Liver (tissue), 9 donors: ENCODE measurements around the gene NR3C1. TPM values are rescaled to one million over a fixed set of nuclear protein-coding genes. Genes with fewer than 3 reads are reported as not detected.

Experiments
- DNase-seq: peaks from one replicate; pipeline ENCODE4 v3.0.0-alpha.2; 2017; ENCODE audit warnings: low spot score
- H3K27ac ChIP-seq, 2 donors: one replicate each; pipeline ENCODE4 v1.7.0; 2013; ENCODE audit warnings: inconsistent platforms in 2 of 2, low read length in 2 of 2, control low read depth in 1 of 2, low read depth in 1 of 2, mild to moderate bottlenecking in 1 of 2
- H3K27me3 ChIP-seq, 4 donors: one replicate each; pipeline versions ENCODE4 v1.6.1 to v1.7.0; 2013; ENCODE audit warnings: low read length in 3 of 4, inconsistent platforms in 1 of 4, mild to moderate bottlenecking in 1 of 4, moderate library complexity in 1 of 4; ENCODE audit not compliant: control insufficient read depth in 4 of 4, insufficient read depth in 4 of 4
- H3K36me3 ChIP-seq, 4 donors: one replicate each; pipeline versions ENCODE4 v1.6.1 to v1.7.0; 2013; ENCODE audit warnings: low read length in 3 of 4, mild to moderate bottlenecking in 3 of 4, low read depth in 1 of 4, moderate library complexity in 1 of 4; ENCODE audit not compliant: control insufficient read depth in 4 of 4, insufficient read depth in 3 of 4
- H3K4me1 ChIP-seq, 4 donors: one replicate each; pipeline versions ENCODE4 v1.6.1 to v1.7.0; 2013; ENCODE audit warnings: low read length in 3 of 4, mild to moderate bottlenecking in 3 of 4, moderate library complexity in 1 of 4; ENCODE audit not compliant: control insufficient read depth in 4 of 4, insufficient read depth in 4 of 4
- H3K4me3 ChIP-seq, 3 donors: one replicate each; pipeline versions ENCODE4 v1.6.1 to v1.7.0; 2013; ENCODE audit warnings: low read length in 3 of 3, control low read depth in 1 of 3, low read depth in 1 of 3, mild to moderate bottlenecking in 1 of 3
- H3K9ac ChIP-seq, 2 donors: one replicate each; pipeline ENCODE4 v1.7.0; 2013; ENCODE audit warnings: low read length in 2 of 2, mild to moderate bottlenecking in 2 of 2, moderate library complexity in 2 of 2, control low read depth in 1 of 2, low read depth in 1 of 2
- H3K9me3 ChIP-seq, 4 donors: one replicate each; pipeline versions ENCODE4 v1.6.1 to v1.7.0; 2013; ENCODE audit warnings: low read length in 3 of 4; ENCODE audit not compliant: control insufficient read depth in 4 of 4
- CTCF ChIP-seq: fragments of 150-350 bp; IDR thresholded peaks from 2 replicates; pipeline ENCODE4 v1.5.1; 2017; ENCODE audit warnings: improper control_type of control experiment, low read depth, low read length; ENCODE audit not compliant: missing input control
- EGR1 ChIP-seq, 2 donors: IDR thresholded peaks; 2 replicates each; pipeline ENCODE4 v1.6.1; 2016 to 2018; ENCODE audit warnings: antibody characterized with exemption in 2 of 2, low read depth in 2 of 2
- GABPA ChIP-seq, 2 donors: IDR thresholded peaks in 1 of 2; conservative IDR thresholded peaks in 1 of 2; 2 replicates each; pipeline ENCODE4 v1.6.1; 2016; ENCODE audit warnings: antibody characterized with exemption in 2 of 2, mild to moderate bottlenecking in 1 of 2, moderate library complexity in 1 of 2
- HNF4A ChIP-seq, 2 donors: conservative IDR thresholded peaks; 2 replicates each; pipeline ENCODE4 v1.6.1; 2016; ENCODE audit warnings: antibody characterized with exemption in 2 of 2, mild to moderate bottlenecking in 2 of 2
- HNF4G ChIP-seq: IDR thresholded peaks from 2 replicates; pipeline ENCODE4 v1.6.1; 2016; ENCODE audit warnings: antibody characterized with exemption
- JUND ChIP-seq, 2 donors: IDR thresholded peaks; 2 replicates each; pipeline ENCODE4 v1.6.1; 2016; ENCODE audit warnings: antibody characterized with exemption in 2 of 2
- MAX ChIP-seq: IDR thresholded peaks from 2 replicates; pipeline ENCODE4 v1.6.1; 2016; ENCODE audit warnings: antibody characterized with exemption
- RAD21 ChIP-seq, 2 donors: IDR thresholded peaks; 2 replicates each; pipeline ENCODE4 v1.6.1; 2016; ENCODE audit warnings: antibody characterized with exemption in 2 of 2, mild to moderate bottlenecking in 2 of 2
- REST ChIP-seq: IDR thresholded peaks from 2 replicates; pipeline ENCODE4 v1.6.1; 2016; ENCODE audit warnings: antibody characterized with exemption, mild to moderate bottlenecking
- RXRA ChIP-seq, 2 donors: IDR thresholded peaks; 2 replicates each; pipeline ENCODE4 v1.6.1; 2017 to 2018; ENCODE audit warnings: antibody characterized with exemption in 2 of 2, mild to moderate bottlenecking in 1 of 2
- SP1 ChIP-seq: IDR thresholded peaks from 2 replicates; pipeline ENCODE4 v1.6.1; 2018; ENCODE audit warnings: antibody characterized with exemption, mild to moderate bottlenecking
- TAF1 ChIP-seq: conservative IDR thresholded peaks from 2 replicates; pipeline ENCODE4 v1.6.1; 2016; ENCODE audit warnings: antibody characterized with exemption, mild to moderate bottlenecking
- YY1 ChIP-seq: IDR thresholded peaks from 2 replicates; pipeline ENCODE4 v1.6.1; 2016; ENCODE audit warnings: antibody characterized with exemption, mild to moderate bottlenecking
- WGBS: extraction: QIAGEN DNeasy Blood & Tissue Kit; methylation state at CpG from one replicate; pipeline ENCODE4 v1.1.7; 2013; 5-methylcytosine and 5-hydroxymethylcytosine counted together
- polyA plus RNA-seq, 2 donors: library from polyadenylated mRNA; stranded (reverse) in 1 of 2; unstranded in 1 of 2; fragments of 200-250 nt in 1 of 2; fragments of >200 nt in 1 of 2; fragmentation: Nextera tagmentation in 1 of 2; extraction: Ambion mirVana in 1 of 2; gene quantifications; one replicate each; pipeline versions ENCODE4 v1.2.1 to v1.2.3, GENCODE V29; 2013 to 2015
- total RNA-seq, 2 donors: library from RNA; depleted of rRNA; stranded (reverse); fragments of >200 nt; gene quantifications; one replicate each; pipeline ENCODE4 v1.2.3, GENCODE V29; 2014
- TF ChIP-seq, protein P1 (sequence below): IDR thresholded peaks from 2 replicates; pipeline ENCODE4 v1.6.1; 2016; ENCODE audit warnings: antibody characterized with exemption
- TF ChIP-seq, protein P2 (sequence below): IDR thresholded peaks from 2 replicates; pipeline ENCODE4 v1.6.1; 2016; ENCODE audit warnings: antibody characterized with exemption
- donor health status: healthy.
- donor health status: healthy.
- donor health status: healthy.
- donor health status: healthy.
- donor health status: healthy.

The NR3C1 gene
- total and polyA plus RNA-seq, 4 donors = 24.5 to 36.4 (median 29.0) TPM

DNA sequence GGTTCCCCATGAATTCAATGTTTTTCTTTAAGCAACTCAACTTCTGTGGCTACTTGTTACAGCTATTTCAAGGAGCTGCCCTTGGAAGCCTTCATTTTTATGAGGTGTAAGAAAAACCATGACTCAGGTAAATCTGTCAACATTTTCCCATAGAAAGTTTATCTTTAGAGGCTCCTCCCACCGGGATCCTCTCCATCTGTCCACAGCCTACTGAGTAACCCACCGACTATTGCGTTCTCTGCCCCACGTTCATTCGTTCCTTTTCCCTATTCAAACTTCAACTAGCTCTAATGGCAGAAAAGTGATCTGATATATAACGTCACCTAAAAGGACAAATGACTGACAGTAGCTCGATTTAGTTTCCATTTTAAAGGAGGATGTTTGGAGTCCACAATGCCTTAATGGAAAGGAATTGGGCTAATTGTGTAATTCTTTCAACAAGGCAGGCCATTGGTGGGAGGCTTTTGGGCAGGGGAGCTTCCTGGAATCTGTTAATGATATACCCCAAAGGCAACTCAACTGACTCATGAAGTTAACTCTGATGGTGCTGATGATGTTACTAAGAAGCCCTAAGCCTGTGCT is 29.3 kb upstream of the NR3C1 start (continued):
- peak; percentile 77 for TF ChIP-seq REST
- TF ChIP-seq, protein P1, sequence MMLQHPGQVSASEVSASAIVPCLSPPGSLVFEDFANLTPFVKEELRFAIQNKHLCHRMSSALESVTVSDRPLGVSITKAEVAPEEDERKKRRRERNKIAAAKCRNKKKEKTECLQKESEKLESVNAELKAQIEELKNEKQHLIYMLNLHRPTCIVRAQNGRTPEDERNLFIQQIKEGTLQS = peak; percentile 36

DNA sequence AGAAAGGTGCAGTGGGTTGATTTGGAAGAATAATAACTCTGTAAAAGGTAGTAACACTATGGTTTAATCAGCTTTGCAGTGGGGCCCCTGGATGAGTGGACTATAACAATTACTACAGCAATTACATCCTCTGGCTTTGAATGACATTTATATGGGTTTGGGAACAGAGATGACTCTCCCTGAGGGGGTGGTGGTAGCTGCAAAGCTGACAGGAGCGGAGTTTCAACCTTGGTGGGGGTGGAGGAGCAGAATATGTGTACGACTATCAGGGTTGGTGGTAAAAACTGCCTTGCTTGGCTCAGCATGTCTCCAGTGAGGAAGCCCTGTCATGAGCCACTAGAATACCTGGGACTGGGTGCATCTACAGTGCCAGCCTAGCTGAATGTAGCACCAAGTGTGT is 28.3 kb upstream of the NR3C1 start:
- H3K27me3 ChIP-seq = no peaks in the 10 kb centered on the region
- no peak for DNase-seq
- peak overlapping the region; percentile 75 to 85 for H3K27ac ChIP-seq
- no peak overlapping the region for H3K9ac ChIP-seq
- peaks cover 0 to 3% (median 0%) of the 10 kb centered on the region in 4 donors for H3K36me3 ChIP-seq
- WGBS = 79% methylated on average over 2 of the region's 2 CpGs
- no peaks in the 10 kb centered on the region for H3K9me3 ChIP-seq
- peak overlapping the region in 2 of 3 donors; percentile 60 to 86 for H3K4me3 ChIP-seq
- peaks cover 0 to 41% (median 25%) of the 10 kb centered on the region in 4 donors for H3K4me1 ChIP-seq
- TF ChIP-seq CTCF (no peak), TAF1 (no peak)
- TF ChIP-seq, protein P2, sequence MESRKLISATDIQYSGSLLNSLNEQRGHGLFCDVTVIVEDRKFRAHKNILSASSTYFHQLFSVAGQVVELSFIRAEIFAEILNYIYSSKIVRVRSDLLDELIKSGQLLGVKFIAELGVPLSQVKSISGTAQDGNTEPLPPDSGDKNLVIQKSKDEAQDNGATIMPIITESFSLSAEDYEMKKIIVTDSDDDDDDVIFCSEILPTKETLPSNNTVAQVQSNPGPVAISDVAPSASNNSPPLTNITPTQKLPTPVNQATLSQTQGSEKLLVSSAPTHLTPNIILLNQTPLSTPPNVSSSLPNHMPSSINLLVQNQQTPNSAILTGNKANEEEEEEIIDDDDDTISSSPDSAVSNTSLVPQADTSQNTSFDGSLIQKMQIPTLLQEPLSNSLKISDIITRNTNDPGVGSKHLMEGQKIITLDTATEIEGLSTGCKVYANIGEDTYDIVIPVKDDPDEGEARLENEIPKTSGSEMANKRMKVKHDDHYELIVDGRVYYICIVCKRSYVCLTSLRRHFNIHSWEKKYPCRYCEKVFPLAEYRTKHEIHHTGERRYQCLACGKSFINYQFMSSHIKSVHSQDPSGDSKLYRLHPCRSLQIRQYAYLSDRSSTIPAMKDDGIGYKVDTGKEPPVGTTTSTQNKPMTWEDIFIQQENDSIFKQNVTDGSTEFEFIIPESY = no peak

- Histone ChIP-seq H3K9me3 (no peaks in the 10 kb centered on the region), H3K36me3 (peaks cover 0 to 3% (median 0%) of the 10 kb centered on the region in 4 donors)
- no peak for DNase-seq
- TF ChIP-seq YY1 (no peak), EGR1 (IDR thresholded peaks at IDR 0.05; ENCODE audit: low read depth in 2 of 2) (no peak), GABPA (IDR thresholded peaks at IDR 0.05 in 1 of 2, conservative IDR thresholded peaks at IDR 0.05 in 1 of 2) (no peak), MAX (no peak), JUND (IDR thresholded peaks at IDR 0.05) (no peak), RXRA (IDR thresholded peaks at IDR 0.05) (no peak), SP1 (no peak), HNF4A (conservative IDR thresholded peaks at IDR 0.05) (no peak), TAF1 (no peak), RAD21 (IDR thresholded peaks at IDR 0.05) (no peak), HNF4G (no peak), CTCF (no peak)
- TF ChIP-seq, protein P1 = no peak
- TF ChIP-seq, protein P2 = no peak
These were observed 25.4 kb upstream of the NR3C1 start for GRCh38 chr5:143428738-143429420.

More at GRCh38 chr5:143428738-143429420, 25.4 kb upstream of the NR3C1 start:
- peaks cover 0 to 32% (median 21%) of the 10 kb centered on the region in 4 donors for H3K4me1 ChIP-seq
- H3K27ac ChIP-seq = peak overlapping the region; percentile 1 to 45
- no peaks in the 10 kb centered on the region for H3K27me3 ChIP-seq
- no peak overlapping the region for H3K9ac ChIP-seq
- H3K4me3 ChIP-seq = no peak overlapping the region
- 88% methylated on average over 2 of the region's 2 CpGs for WGBS
